ENCODE measurements around the gene PPTC7. TPM values are rescaled to one million over a fixed set of nuclear protein-coding genes. Genes with fewer than 3 reads are reported as not detected.
A peak's percentile ranks its signal among the peaks of the same experiment; 100 is the strongest.
"Not testable (repeated sequence)": the region's sequence is repeated elsewhere in the genome, so short reads cannot be mapped to it uniquely, and the experiment has no call there.

Gene PPTC7, protein sequence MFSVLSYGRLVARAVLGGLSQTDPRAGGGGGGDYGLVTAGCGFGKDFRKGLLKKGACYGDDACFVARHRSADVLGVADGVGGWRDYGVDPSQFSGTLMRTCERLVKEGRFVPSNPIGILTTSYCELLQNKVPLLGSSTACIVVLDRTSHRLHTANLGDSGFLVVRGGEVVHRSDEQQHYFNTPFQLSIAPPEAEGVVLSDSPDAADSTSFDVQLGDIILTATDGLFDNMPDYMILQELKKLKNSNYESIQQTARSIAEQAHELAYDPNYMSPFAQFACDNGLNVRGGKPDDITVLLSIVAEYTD
- 10 to 100 TPM in 10 of 12 donors, 1 to 10 TPM in 1, not detected in 1; 9.6 to 13.6 (median 12.4) TPM for polyA plus RNA-seq (ENCODE audit: insufficient read length in 12 of 12)
- long read RNA-seq, donor 1, full-length matches to known transcripts, result 1 of 1 reads
- long read RNA-seq, donor 1, partial matches to known transcripts, result 0 of 1 reads
- long read RNA-seq, donor 1, other reads (novel, unspliced or antisense), result 0 of 1 reads
- long read RNA-seq, donor 2, full-length matches to known transcripts, result 2 of 2 reads
- long read RNA-seq, donor 2, partial matches to known transcripts, result 0 of 2 reads
- long read RNA-seq, donor 2, other reads (novel, unspliced or antisense), result 0 of 2 reads
- long read RNA-seq, donor 3, full-length matches to known transcripts, result 1 of 1 reads
- long read RNA-seq, donor 3, partial matches to known transcripts, result 0 of 1 reads
- long read RNA-seq, donor 3, other reads (novel, unspliced or antisense), result 0 of 1 reads
- long read RNA-seq, donor 4, result 0 reads
- long read RNA-seq, donor 5, result 0 reads
- long read RNA-seq, donor 6, result 0 reads
- long read RNA-seq, donor 7, full-length matches to known transcripts, result 1 of 1 reads
- long read RNA-seq, donor 7, partial matches to known transcripts, result 0 of 1 reads
- long read RNA-seq, donor 7, other reads (novel, unspliced or antisense), result 0 of 1 reads
- long read RNA-seq, donor 8, full-length matches to known transcripts, result 3 of 9 reads
- long read RNA-seq, donor 8, partial matches to known transcripts, result 6 of 9 reads
- long read RNA-seq, donor 8, other reads (novel, unspliced or antisense), result 0 of 9 reads
- long read RNA-seq, donor 9, full-length matches to known transcripts, result 1 of 1 reads
- long read RNA-seq, donor 9, partial matches to known transcripts, result 0 of 1 reads
- long read RNA-seq, donor 9, other reads (novel, unspliced or antisense), result 0 of 1 reads
- long read RNA-seq, donor 10, full-length matches to known transcripts, result 1 of 1 reads
- long read RNA-seq, donor 10, partial matches to known transcripts, result 0 of 1 reads
- long read RNA-seq, donor 10, other reads (novel, unspliced or antisense), result 0 of 1 reads
- long read RNA-seq, donor 11, result 0 reads

DNA sequence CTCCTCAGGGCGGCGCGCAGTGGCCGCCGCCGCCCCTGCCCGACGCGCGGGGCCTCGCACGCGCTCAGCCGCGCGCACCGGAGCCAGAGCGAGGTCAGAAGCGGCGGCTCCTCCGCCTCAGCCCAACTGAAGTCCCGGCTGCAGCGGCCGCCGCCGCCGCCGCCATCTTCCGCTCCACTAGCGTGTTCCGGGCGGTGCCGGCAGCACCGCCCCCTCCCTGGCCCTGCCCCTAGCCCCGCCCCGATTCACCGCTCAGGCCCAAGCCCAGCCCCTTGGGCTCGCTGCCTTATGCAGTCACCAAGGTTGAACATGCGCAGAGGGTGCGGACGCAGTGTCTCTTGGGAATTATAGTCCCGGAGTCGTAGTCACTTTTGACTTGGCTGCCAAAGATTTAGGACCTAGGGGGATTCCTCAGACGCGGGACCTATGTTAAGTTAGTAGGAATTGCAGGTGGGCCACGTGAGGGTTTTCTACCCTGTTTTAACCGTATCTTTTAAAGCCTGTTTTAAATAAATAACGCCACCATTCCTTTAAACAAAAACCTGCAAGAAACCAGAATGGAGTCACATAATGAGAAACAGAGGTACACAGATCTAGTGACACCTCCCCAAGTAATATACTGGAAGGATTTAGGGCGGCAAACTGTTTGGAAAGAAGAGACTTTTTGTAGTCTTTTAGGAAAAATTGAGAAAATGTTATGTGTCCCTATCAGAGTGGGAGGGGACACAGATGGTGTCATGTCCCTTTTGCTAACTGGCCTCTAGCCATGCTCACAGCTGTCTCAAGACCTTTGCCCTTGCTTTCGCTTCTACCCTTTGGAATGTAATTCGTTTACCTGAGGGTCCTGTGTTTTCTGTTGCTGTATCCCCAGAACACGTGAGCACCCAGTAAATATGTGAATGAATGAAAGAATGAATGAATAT lies at the start of gene PPTC7:
PPTC7 (minus strand) TSS at position 182 of the 923 bp plus-strand sequence. CDS start 287 bp downstream, outside the sequence.
- peak; percentile 98 for DNase-seq

DNA sequence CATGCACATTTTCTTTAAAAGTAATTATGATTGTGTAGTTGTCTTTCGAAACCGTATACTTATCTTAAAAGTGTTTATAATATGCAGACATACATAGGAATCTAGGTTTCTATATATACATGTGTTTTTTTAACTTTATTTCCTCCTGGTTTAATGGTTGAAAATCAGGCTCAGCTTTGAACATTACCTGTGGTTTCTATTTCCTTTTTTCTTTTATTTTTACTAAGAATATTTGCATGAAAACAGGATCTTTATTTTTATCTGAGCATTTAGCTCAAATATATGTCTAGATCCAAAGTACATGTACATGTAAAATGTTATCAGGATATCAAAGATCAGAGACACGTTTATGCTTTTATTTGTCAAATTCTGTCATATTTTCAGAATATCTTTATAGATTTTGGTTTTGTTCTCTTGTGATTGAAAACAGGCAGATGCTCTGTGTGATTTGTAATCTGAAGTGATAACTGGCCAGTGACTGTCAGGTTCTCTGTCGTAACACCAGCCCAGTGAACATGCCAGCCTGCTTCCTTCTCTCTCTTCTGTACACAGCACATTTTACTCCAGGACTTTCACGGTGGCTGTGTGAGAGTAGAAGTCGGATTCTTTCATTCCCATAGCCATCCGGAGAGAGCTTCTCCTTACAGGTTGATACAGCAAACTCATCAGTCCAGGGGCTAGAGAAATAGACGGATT lies 44.5 kb upstream of the PPTC7 start:
- no peak for DNase-seq

DNA sequence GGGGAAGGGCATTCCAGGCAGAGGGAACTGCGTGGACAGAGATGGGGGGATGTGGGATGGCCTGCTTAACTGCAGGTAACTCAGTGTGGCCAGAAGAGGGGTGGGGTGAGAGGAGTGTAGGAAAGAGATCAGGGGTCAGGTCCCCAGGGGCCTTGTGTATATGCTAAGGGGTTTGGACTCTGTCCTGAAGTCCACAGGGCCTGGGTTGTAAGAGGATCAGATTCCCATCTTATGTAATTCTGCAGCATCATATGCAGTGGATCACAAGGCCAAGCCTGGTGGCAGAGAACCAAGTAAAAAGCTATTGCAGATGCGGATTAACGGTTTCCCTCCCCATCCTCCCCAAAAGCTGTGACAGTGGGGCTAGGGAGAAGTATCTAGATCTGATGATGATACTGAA lies 39.5 kb upstream of the PPTC7 start:
- no peak for DNase-seq

DNA sequence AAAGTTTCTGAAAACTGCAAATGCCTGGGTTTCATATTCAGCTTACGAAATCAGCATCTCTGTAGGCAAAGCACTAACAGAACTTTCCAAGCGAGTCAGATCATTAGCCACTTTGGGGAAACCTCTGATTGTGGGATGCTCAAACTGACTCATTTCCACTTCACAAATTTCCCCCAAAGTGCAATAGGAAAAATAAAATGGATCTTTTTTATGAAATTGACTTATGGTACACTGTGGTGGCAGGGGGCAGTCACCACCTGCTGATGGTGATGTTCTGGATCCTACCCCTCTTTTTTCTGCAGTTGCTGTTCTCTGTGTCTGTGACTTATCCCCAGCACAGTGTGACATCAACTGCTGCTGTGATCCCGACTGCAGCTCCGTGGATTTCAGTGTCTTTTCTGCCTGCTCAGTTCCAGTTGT lies 36.4 kb upstream of the PPTC7 start:
- DNase-seq, result no peak

DNA sequence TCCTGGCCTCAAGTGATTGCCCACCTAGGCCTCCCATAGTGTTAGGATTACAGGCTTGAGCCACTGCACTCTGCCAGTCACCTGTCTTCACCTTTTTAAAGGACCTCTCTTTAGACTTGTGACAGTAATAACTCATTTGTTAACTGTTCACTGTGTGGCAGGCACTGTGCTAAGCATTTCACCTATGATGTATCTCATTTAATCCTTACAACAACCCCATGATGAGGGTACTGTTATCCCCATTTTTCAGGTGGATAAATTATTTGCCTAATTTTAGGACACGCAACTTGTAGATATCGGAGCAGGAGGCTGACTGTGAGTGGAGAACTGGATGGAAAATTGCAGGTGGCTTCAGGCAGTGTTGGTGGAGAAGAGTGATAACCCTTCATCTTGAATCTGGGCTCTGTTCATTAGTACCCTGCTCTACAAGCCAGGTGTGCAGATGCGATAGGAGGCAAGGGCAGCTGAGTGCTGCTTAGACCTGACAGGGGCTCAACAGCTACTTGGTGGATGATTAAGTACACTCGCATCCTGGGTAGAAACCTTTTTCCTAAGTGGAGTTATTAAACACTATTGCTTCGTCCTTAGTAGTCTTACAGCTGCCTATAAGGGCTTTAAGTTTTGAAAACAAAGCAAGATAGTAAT lies 33.5 kb upstream of the PPTC7 start:
- DNase-seq, result no peak

DNA sequence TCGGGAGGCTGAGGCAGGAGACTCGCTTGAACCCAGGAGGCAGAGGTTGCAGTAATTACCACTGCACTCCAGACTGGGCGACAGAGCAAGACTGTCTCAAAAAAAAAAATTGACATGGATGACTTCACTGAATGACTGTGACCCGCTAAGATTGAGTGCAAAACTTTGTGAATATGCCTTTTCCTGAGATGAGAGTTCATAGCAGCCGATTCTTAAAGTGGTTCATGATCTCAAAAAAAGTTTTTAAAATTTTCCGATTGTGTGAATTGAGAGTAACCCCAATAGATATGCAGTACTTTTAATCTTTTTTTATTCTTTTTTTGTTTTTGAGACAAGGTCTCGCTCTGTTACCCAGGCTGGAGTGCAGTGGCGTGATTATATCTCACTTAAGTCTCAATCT lies 32.1 kb upstream of the PPTC7 start:
- no peak for DNase-seq

DNA sequence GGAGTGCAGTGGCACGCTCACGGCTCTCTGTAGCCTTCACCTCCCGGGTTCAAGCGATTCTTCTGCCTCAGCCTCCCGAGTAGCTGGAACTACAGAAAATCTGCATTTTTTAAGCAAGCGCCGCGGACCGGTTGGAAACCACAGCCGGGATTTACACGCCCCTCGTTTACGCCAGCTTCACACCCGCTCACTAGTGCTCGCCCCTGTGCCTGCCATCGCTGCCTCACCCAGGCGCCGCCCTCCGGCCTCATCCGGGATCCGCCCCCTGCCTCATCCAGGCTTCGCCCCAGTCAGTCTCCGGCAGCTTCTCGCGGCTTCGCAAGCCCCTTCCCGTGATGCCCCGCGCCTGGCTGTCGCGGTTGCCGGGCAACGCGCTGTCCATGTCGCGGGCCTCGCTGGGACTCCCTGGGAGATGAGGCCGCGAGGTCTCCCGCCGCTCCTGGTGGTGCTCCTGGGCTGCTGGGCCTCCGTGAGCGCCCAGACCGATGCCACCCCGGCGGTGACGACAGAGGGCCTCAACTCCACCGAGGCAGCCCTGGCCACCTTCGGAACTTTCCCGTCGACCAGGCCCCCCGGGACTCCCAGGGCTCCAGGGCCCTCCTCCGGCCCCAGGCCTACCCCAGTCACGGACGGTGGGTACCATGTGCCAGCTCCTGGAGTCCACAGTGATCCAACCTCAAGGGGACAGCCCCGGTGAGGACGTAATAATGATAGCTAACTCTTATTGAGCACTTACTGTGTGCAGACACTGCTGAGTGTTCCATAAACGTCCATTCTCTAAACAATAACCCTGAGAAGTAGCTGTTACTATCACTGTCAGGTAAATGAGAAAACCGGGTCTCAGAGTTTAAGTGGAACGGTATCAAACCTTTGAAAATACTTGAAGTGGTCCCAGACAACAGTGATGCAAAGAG lies 30.9 kb upstream of the PPTC7 start, which contains the start of gene TCTN1:
TCTN1 (plus strand) TSS at position 359 of the 914 bp plus-strand sequence; CDS start at position 413, 54 bp downstream.
- peak; percentile 93 for DNase-seq

DNA sequence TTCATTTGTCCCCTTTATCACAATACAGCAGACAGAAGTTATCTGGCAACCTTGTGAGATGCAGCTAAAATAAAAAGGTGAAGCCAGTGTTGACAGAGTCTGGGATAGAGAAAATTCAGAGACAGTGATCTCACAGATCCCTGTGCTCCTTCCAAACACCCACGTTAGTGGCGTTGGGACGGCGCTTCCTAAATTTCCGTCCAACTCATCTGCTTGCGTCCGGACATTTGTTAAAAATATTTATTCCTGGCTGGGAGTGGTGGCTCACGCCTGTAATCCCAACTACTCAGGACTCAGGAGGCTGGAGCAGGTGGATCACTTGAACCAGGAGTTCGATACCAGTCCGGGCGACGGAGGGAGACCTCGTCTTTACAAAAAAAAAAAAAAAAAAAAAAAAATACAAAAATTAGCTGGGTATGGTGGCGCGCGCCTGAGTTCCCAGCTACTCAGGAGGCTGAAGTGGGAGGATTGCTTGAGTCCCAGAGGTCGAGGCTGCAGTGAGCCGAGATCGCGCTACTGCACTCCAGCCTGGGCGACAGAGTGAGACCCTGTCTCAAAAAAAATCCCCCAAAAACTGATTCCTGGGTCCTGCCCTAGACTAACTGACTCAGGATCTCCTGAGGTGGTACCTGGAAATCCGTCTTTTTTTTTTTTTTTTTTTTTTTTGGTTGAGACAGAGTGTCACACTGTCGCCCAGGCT lies 30.1 kb upstream of the PPTC7 start:
- no peak for DNase-seq

DNA sequence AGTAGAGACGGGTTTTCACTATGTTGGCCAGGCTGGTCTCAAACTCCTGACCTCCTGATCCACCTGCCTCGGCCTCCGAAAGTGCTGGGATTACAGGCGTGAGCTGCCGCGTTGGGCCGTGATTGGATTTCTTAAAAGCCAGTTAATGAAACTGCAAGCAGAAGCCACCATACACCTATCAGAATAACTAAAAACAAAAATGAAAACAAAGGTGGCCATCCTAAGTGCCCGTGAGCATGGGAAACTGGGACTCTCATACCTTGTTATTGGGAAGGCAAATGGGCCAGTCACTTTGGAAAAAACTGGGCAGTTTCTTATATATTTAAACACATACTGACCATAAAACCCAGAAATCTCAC lies 23.1 kb upstream of the PPTC7 start:
- no peak for DNase-seq

DNA sequence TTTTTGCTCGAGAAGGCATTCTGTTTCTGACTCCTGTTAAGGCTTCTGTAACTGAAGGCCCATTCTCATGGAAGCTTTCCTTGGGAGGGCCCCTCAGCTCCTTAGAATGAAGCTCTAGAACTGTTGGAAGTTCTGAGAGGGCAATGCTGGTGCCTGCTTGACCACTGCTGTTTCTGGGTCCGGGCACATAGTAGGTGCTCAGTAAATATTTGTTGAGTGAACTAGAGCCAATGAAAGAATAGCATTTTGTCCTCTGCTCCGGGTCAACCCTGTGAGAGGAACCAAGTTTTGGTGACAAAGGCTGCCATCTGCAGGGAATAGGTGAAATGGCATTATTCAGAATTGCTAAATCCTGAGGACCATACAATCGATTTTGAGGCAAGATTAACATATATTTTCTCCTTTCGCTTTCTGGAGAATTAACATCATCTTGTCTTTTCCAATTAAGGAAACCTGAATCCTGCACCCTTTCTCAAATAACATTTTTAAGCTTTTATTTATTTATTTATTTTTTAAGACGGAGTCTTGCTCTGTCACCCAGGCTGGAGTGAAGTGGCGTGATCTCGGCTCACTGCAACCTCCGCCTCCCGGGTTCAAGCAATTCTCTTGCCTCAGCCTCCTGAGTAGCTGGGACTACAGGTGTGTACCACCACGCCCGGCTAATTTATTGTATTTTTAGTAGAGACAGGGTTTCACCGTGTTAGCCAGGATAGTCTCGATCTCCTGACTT lies 19.1 kb upstream of the PPTC7 start:
- not testable (repeated sequence) for DNase-seq

DNA sequence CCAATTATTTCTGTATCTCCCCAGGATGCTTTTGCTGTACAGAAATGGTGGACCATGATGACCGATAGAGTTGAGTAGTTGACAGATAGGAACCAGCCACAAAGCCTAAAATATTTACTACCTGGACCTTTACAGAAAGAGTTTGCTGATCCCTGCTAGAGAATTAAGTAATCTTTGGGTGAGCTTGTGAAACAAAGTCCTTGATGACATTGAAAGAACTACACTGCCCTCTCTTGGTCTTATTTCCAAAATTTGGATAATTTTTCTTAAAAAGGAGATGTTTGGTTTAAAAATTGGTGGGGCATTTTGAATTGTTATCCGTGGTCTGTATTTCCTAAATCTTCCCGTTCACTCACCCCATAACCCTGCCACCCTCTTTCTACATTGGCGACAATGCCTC lies 17.1 kb upstream of the PPTC7 start:
- no peak for DNase-seq

DNA sequence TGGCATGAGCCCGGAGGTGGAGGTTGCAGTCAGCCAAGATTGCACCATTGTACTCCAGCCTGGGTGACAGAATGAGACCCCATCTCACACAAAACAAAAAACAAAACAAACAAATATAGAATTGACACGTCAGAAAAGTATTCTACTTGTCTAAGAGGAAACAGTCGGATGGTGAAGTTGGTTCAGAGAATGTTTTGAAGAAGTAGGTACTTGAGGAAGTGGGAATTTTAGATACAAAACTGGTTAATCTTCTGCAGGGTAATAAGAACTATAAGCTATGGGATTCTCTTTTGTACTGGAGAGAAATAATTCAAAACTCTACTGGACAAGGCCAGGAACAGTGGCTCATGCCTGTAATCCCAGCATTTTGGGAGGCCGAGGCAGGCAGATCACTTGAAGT lies 16.2 kb upstream of the PPTC7 start:
- DNase-seq, result no peak

DNA sequence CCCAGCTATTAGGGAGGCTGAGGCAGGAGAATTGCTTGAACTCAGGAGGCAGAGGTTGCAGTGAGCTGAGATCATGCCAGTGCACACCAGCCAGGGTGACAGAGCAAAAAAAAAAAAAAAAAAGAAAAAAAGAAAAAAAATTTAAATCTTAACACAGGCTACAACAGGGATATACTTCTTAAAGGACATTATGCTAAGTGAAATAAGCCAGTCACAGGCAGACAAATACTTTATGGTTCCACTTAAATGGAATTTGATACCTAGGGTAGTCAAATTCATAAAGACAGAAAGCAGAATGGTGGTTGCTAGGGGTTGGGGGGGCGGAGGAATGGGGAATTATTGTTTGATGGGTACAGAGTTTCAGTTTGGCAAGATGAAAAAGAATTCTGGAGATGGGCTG lies 14.8 kb upstream of the PPTC7 start:
- DNase-seq, result no peak

DNA sequence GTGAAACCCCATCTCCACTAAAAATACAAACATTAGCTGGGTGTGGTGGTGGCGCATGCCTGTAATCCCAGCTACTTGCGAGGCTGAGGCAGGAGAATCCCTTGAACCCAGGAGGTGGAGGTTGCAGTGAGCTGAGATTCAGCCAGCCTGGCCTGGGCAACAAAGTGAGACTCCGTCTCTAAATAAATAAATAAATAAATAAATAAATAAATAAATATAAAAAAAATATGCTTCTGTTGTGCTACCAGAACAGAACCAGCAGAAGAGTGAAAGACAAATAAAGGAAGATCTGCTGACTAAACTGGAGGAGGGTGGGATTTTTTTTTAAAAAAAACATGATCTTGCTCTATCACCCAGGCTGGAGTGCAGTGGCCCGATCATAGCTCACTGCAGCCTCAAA lies 9.8 kb upstream of the PPTC7 start:
- not testable (repeated sequence) for DNase-seq

DNA sequence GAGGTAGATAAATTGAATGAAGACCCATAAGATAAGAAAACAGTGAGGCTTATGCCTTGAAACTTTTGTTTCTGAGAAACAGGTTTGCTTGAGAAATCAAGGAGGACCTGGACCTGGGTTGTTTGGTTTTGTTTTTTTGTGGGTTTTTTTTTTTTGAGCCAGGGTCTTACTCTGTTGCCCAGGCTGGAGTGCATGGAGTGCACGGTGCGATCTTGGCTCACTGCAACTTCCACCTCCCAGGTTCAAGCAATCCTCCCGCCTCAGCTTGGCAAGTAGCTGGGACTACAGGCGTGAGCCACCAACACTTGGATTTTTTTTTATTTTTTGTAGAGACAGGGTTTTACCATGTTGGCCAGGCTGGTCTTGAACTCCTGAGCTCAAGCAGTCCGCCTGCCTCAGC lies 9.0 kb upstream of the PPTC7 start:
- DNase-seq, result no peak

DNA sequence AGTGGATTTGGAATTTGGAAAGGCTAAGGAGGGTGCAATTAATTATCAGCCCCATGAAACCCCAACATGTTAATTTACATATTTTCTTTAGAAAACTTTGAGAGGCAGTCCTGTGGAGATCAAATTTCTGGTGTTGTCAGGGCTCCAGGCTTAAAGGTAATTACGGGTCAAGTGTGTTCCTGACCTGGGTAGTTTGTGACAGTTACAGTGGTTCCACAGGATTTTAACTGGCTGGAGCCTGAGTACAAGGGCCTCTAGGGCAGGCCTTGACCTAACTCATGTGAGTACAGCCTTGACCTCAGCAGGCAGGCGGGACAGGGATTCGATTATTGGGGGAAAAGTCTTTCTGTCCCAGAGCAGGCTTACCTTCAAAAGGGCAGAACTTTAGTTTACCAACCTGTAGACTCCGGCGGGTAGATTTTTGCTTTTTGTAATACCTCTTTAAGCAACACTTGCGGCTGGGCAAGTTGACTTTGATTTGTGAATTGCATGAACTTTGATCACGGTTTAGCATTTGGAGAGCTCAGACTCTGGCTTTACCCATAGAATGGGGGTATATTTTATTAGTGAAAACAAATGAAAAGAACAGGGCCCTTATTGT lies 8.4 kb upstream of the PPTC7 start:
- no peak for DNase-seq

Data from muscle of arm (tissue), 14 donors.